ENCODE data around the gene OTOS. TPM values are rescaled to one million over a fixed set of nuclear protein-coding genes. Genes with fewer than 3 reads are reported as not detected.

Gene OTOS
- total RNA-seq, 6 experiments from 2014 or later = not detected

DNA sequence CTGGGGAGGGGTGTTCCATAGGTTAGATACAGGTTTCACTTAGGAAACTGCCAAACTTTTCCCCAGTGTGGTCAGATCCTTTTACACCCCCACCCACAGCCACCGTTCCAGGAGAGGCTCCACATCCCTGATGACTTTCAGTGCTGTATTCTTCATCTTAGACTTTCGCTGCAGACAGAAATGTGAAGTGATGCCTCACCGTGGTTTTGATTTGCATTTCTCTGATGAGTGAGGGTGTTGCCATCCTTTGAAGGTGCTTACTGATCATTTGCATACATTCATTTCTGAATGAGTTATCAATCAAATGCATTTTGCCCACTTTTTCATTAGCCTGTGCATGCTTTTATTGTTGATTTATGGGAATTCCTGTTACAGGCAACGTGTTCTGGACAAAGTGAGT is 19.3 kb downstream of the OTOS start:
- Histone ChIP-seq H3K4me1 (no peaks in the 10 kb centered on the region), H3K36me3 (no peaks in the 10 kb centered on the region), H3K27me3 (no peaks in the 10 kb centered on the region), H3K9me3 (no peaks in the 10 kb centered on the region), H3K27ac (no peak overlapping the region), H3K4me3 (no peak overlapping the region)
- intact Hi-C loops (cut with DNase I) = no loop called here
- ATAC-seq (no peak), DNase-seq (no peak)
- TF ChIP-seq, protein P1, sequence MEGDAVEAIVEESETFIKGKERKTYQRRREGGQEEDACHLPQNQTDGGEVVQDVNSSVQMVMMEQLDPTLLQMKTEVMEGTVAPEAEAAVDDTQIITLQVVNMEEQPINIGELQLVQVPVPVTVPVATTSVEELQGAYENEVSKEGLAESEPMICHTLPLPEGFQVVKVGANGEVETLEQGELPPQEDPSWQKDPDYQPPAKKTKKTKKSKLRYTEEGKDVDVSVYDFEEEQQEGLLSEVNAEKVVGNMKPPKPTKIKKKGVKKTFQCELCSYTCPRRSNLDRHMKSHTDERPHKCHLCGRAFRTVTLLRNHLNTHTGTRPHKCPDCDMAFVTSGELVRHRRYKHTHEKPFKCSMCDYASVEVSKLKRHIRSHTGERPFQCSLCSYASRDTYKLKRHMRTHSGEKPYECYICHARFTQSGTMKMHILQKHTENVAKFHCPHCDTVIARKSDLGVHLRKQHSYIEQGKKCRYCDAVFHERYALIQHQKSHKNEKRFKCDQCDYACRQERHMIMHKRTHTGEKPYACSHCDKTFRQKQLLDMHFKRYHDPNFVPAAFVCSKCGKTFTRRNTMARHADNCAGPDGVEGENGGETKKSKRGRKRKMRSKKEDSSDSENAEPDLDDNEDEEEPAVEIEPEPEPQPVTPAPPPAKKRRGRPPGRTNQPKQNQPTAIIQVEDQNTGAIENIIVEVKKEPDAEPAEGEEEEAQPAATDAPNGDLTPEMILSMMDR (IDR thresholded peaks at IDR 0.05) = no peak
- TF ChIP-seq POLR2A (IDR thresholded peaks at IDR 0.05) = no peak
- WGBS (ENCODE audit: insufficient coverage, low coverage, low lambda C conversion rate, missing lambda C conversion rate) = 58% methylated on average over 4 of the region's 4 CpGs

DNA sequence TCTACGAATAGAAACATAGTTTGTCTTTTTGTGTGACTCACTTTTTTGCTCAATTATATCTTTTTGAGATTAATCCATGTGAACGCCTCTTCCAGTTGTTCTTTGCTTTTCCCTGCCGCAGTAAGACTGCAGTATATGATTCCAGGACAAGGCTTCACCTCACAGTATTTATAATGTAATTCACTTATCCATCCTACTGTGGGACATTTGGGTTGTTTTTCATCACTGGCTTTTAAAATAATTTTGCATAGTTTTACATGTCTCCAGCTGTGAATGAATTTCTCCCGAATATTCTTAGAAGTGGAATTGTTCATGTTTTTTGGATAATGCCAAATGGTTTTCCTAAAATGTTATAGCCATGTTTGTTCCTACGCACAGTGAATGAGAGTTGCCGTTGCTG is 26.2 kb downstream of the OTOS start:
- DNase-seq (no peak), ATAC-seq (no peak)
- Histone ChIP-seq H3K4me1 (no peaks in the 10 kb centered on the region), H3K9me3 (no peaks in the 10 kb centered on the region), H3K27me3 (no peaks in the 10 kb centered on the region), H3K36me3 (no peaks in the 10 kb centered on the region), H3K27ac (no peak overlapping the region), H3K4me3 (no peak overlapping the region)
- intact Hi-C loops (cut with DNase I) = no loop called here
- TF ChIP-seq, protein P1 (IDR thresholded peaks at IDR 0.05) = no peak
- no peak for TF ChIP-seq POLR2A (IDR thresholded peaks at IDR 0.05)
- WGBS (ENCODE audit: insufficient coverage, low coverage, low lambda C conversion rate, missing lambda C conversion rate) = 71% methylated on average over 6 of the region's 6 CpGs

DNA sequence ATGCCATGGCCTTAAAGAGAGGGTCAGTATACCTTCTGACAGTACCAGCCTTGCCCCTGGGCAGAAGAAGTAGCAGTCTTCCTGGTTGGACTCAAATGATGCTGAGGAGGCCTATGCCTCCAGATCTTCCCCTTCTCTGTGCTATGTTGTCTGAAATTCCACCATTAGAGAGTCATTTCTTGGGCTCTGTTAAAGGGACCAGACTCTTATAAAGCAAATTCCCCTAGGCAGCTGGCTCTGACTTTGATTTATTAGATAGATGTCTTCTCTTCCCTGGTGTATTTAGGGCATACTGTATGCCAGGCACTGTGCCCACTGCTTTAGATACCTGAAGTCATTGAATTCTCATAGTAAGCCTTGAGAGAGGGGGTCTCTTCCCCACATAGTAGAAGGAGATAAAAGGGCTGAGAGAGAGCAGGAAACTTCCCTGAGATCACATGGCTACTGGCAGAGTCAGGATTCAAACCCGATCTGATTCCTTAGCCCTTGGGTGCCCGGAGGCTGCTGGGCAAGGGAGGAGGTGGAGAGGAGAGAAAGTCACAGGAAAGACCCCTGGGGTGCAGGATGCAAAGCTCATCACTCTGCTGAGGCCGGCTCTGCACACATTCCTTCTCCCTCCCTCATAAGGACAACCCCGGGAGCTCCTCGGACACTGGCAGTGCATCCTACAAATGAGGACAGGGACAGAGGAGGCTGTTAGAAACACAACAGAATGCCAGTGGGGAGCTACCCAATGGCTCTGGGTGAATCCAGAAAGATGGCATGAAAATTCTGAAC is 27.4 kb downstream of the OTOS start:
- Histone ChIP-seq H3K36me3 (no peaks in the 10 kb centered on the region), H3K4me1 (no peaks in the 10 kb centered on the region), H3K27ac (no peak overlapping the region), H3K27me3 (no peaks in the 10 kb centered on the region), H3K9me3 (no peaks in the 10 kb centered on the region), H3K4me3 (no peak overlapping the region)
- WGBS (ENCODE audit: insufficient coverage, low coverage, low lambda C conversion rate, missing lambda C conversion rate) = 24% methylated on average over 3 of the region's 5 CpGs
- TF ChIP-seq POLR2A (IDR thresholded peaks at IDR 0.05) = no peak
- TF ChIP-seq, protein P1 (IDR thresholded peaks at IDR 0.05) = no peak
- intact Hi-C loops (cut with DNase I) = no loop called here
- DNase-seq (no peak), ATAC-seq (no peak)

DNA sequence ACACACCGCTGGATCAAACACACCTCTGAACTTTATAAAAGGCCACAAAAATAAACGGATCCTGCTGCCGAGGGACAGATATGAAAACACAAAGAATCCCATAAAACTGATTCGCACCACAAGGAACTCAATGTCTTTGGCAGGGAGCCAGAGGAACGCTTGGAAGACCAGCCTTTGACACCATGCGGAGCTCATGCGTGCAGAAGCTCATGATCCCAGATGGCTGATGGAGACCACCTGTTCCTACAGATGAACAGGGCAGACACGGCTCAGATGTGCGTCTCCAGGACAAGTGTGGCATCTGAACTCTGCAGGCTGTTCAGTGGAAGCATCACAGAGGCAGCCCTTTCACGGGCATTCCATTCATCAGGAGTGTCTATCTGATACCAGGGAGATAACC is 29.2 kb downstream of the OTOS start:
- Histone ChIP-seq H3K9me3 (no peaks in the 10 kb centered on the region), H3K27ac (no peak overlapping the region), H3K36me3 (no peaks in the 10 kb centered on the region), H3K4me3 (no peak overlapping the region), H3K27me3 (no peaks in the 10 kb centered on the region), H3K4me1 (no peaks in the 10 kb centered on the region)
- TF ChIP-seq, protein P1 (IDR thresholded peaks at IDR 0.05) = no peak
- TF ChIP-seq POLR2A (IDR thresholded peaks at IDR 0.05) = no peak
- no peak for ATAC-seq
- no peak for DNase-seq
- WGBS (ENCODE audit: insufficient coverage, low coverage, low lambda C conversion rate, missing lambda C conversion rate) = 51% methylated on average over 7 of the region's 10 CpGs
- intact Hi-C loops (cut with DNase I) = no loop called here
